HCT116 (cell line): ENCODE data around the gene CYP21A2. TPM values are rescaled to one million over a fixed set of nuclear protein-coding genes. Genes with fewer than 3 reads are reported as not detected.
"Not testable (repeated sequence)": the region's sequence is repeated elsewhere in the genome, so short reads cannot be mapped to it uniquely, and the experiment has no call there.

Experiments
- ATAC-seq: fragments of 200-7000 bp; cut with Tn5 transposase; 2 replicates; pipeline ENCODE4 v1.9.1; 2020; ENCODE audit warnings: mild to moderate bottlenecking, moderate library complexity
- BruUV-seq: library from RNA; stranded (reverse); fragments of 400-500 nt; replicated peaks from 2 replicates; lab custom pipeline; 2021; lab: Mats Ljungman, UMichigan
- CTCF ChIA-PET: fragments of 300-600 bp; sonication (Branson Sonifier 250); formaldehyde crosslinking; loops from one replicate; lab custom pipeline; 2021; ENCODE audit warnings: antibody characterized with exemption; lab: Charles Lee
- POLR2A ChIA-PET: fragments of 300-600, 350-600 bp; sonication (Branson Sonifier 250); formaldehyde crosslinking; loops from one replicate; lab custom pipeline; 2021; ENCODE audit warnings: antibody characterized with exemption; lab: Charles Lee
- RAD21 ChIA-PET, 2 experiments: fragments of 300-600 bp; sonication (Branson Sonifier 250); formaldehyde crosslinking; loops; one replicate each; lab custom pipeline; 2023; ENCODE audit warnings: low total read pairs in 2 of 2; ENCODE audit not compliant: uncharacterized antibody in 2 of 2, unreplicated experiment in 2 of 2, low non-redundant PET in 1 of 2; lab: Charles Lee
- DNase-seq: peaks from one replicate; pipeline ENCODE4 v3.0.0-alpha.2; 2010; ENCODE audit warnings: low read depth, low spot score
- H2AFZ ChIP-seq: fragments of 200-600 bp; shearing (Covaris generic), sonication (generic); 2 replicates; pipeline ENCODE4 v1.6.1; 2017; ENCODE audit warnings: low read depth, mixed run types, mixed read lengths, antibody characterized with exemption, low read length; ENCODE audit not compliant: poor library complexity, severe bottlenecking
- H3K27ac ChIP-seq: 2 replicates; pipeline ENCODE4 v1.5.1; 2012; ENCODE audit warnings: low read depth, low read length
- H3K27me3 ChIP-seq: fragments of 200-600 bp; sonication (generic); 2 replicates; pipeline ENCODE4 v1.6.1; 2016; ENCODE audit warnings: mixed run types, low read length, mixed read lengths; ENCODE audit not compliant: insufficient read depth
- H3K36me3 ChIP-seq, 2 experiments: fragments of 200-500 bp in 1 of 2; fragments of 200-600 bp in 1 of 2; sonication (Bioruptor generic) in 1 of 2; sonication (generic) in 1 of 2; 2 replicates each; pipeline versions ENCODE4 v1.5.1 to v1.6.1; 2014 to 2016; ENCODE audit warnings: low read length in 2 of 2, inconsistent platforms in 1 of 2, mixed read lengths in 1 of 2, mixed run types in 1 of 2; ENCODE audit not compliant: insufficient read depth in 2 of 2, control insufficient read depth in 1 of 2
- H3K4me1 ChIP-seq, 2 experiments: fragments of 200-600 bp in 1 of 2; sonication (generic) in 1 of 2; 2 replicates each; pipeline versions ENCODE4 v1.5.1 to v1.6.1; 2012 to 2017; ENCODE audit warnings: low read length in 2 of 2, inconsistent platforms in 1 of 2, mild to moderate bottlenecking in 1 of 2, mixed read lengths in 1 of 2, mixed run types in 1 of 2, moderate library complexity in 1 of 2; ENCODE audit not compliant: insufficient read depth in 2 of 2, control insufficient read depth in 1 of 2
- H3K4me2 ChIP-seq: fragments of 200-600 bp; sonication (generic); 2 replicates; pipeline ENCODE4 v1.6.1; 2017; ENCODE audit warnings: mixed run types, low read length, mixed read lengths
- H3K4me3 ChIP-seq, 2 experiments: fragments of 200-600 bp in 1 of 2; sonication (generic) in 1 of 2; replicated peaks in 1 of 2; 2 replicates each; pipeline ENCODE4 v1.5.1; 2011 to 2016; ENCODE audit warnings: low read length in 2 of 2, control low read depth in 1 of 2, low read depth in 1 of 2, mild to moderate bottlenecking in 1 of 2, mixed read lengths in 1 of 2, mixed run types in 1 of 2
- H3K79me2 ChIP-seq: fragments of 200-600 bp; sonication (generic); 2 replicates; pipeline ENCODE4 v1.6.1; 2017; ENCODE audit warnings: mild to moderate bottlenecking, mixed run types, low read length, moderate library complexity, mixed read lengths; ENCODE audit not compliant: insufficient read depth
- H3K9ac ChIP-seq: fragments of 200-600 bp; sonication (generic); 2 replicates; pipeline ENCODE4 v1.6.1; 2016; ENCODE audit warnings: low read length, mixed read lengths
- H3K9me2 ChIP-seq: fragments of 200-600 bp; sonication (generic), shearing (Covaris generic); 2 replicates; pipeline ENCODE4 v1.6.1; 2017; ENCODE audit warnings: mixed run types, mild to moderate bottlenecking, moderate library complexity; ENCODE audit not compliant: insufficient read depth
- H3K9me3 ChIP-seq, 2 experiments: fragments of 200-500 bp in 1 of 2; fragments of 200-600 bp in 1 of 2; sonication (Bioruptor generic) in 1 of 2; sonication (generic) in 1 of 2; 2 replicates each; pipeline ENCODE4 v1.6.1; 2014 to 2017; ENCODE audit warnings: low read length in 2 of 2, mixed read lengths in 2 of 2, inconsistent platforms in 1 of 2, low read depth in 1 of 2, mild to moderate bottlenecking in 1 of 2, mixed run types in 1 of 2, moderate library complexity in 1 of 2; ENCODE audit not compliant: control insufficient read depth in 1 of 2, insufficient read depth in 1 of 2
- H4K20me1 ChIP-seq: fragments of 200-600 bp; sonication (generic), shearing (Covaris generic); 2 replicates; pipeline ENCODE4 v1.6.1; 2017; ENCODE audit warnings: mixed run types, mild to moderate bottlenecking, moderate library complexity; ENCODE audit not compliant: insufficient read depth
- intact Hi-C: fragments of 100-400 bp; cut with micrococcal nuclease; formaldehyde crosslinking; loops from 2 replicates; pipeline ENCODE4 v1.10.0; 2022
- total RNA-seq: library from RNA; stranded (reverse); gene quantifications from one replicate; pipeline ENCODE4 v1.2.1, GENCODE V29; 2021; ENCODE audit not compliant: unreplicated experiment

Gene CYP21A2
- total RNA-seq, 1 experiment from 2014 or later, result 1.4 TPM

GRCh38 chr6:32002546-32003268 lies 35.5 kb upstream of the CYP21A2 start:
- H3K27ac ChIP-seq, CTCF ChIA-PET, H4K20me1 ChIP-seq, H3K9me2 ChIP-seq, H3K9ac ChIP-seq, H3K9me3 ChIP-seq, H3K4me3 ChIP-seq, POLR2A ChIA-PET, ATAC-seq, H3K4me1 ChIP-seq, BruUV-seq, DNase-seq, intact Hi-C loops, H3K4me2 ChIP-seq, H3K36me3 ChIP-seq, H3K27me3 ChIP-seq, H3K79me2 ChIP-seq, H2AFZ ChIP-seq, RAD21 ChIA-PET: not testable (repeated sequence)

- BruUV-seq, H3K4me2 ChIP-seq, H4K20me1 ChIP-seq, H3K79me2 ChIP-seq, H3K27me3 ChIP-seq, RAD21 ChIA-PET, intact Hi-C loops, H3K4me3 ChIP-seq, POLR2A ChIA-PET, ATAC-seq, H3K9me2 ChIP-seq, H3K9me3 ChIP-seq, DNase-seq, H3K9ac ChIP-seq, H3K36me3 ChIP-seq, H3K27ac ChIP-seq, H3K4me1 ChIP-seq, CTCF ChIA-PET, H2AFZ ChIP-seq: not testable (repeated sequence)
Observed at GRCh38 chr6:32003301-32003700, 34.9 kb upstream of the CYP21A2 start.

GRCh38 chr6:32004393-32004792 lies 33.8 kb upstream of the CYP21A2 start:
- RAD21 ChIA-PET, intact Hi-C loops, H3K27ac ChIP-seq, POLR2A ChIA-PET, H3K79me2 ChIP-seq, CTCF ChIA-PET, H3K9me2 ChIP-seq, H3K9me3 ChIP-seq, H3K4me3 ChIP-seq, DNase-seq, H3K36me3 ChIP-seq, H3K4me1 ChIP-seq, ATAC-seq, H3K27me3 ChIP-seq, H4K20me1 ChIP-seq, H3K9ac ChIP-seq, H3K4me2 ChIP-seq, BruUV-seq, H2AFZ ChIP-seq: not testable (repeated sequence)

GRCh38 chr6:32004864-32005537 lies 33.2 kb upstream of the CYP21A2 start:
- RAD21 ChIA-PET, result not testable (repeated sequence)

More at GRCh38 chr6:32004864-32005537, 33.2 kb upstream of the CYP21A2 start:
- CTCF ChIA-PET, H3K4me2 ChIP-seq, H3K36me3 ChIP-seq, H3K4me3 ChIP-seq, H2AFZ ChIP-seq, BruUV-seq, H3K9ac ChIP-seq, DNase-seq, H3K27ac ChIP-seq, H3K9me2 ChIP-seq, H3K4me1 ChIP-seq, ATAC-seq, H3K27me3 ChIP-seq, H4K20me1 ChIP-seq, H3K9me3 ChIP-seq, intact Hi-C loops, H3K79me2 ChIP-seq, POLR2A ChIA-PET: not testable (repeated sequence)
